Neuronal stem cell (in vitro differentiated cells): Measurements from ENCODE around the gene NNMT.

ENCODE experiments used
- DNase-seq: peaks from one replicate; pipeline ENCODE4 v3.0.0-alpha.2; 2013; ENCODE audit warnings: low spot score
- H2AFZ ChIP-seq: one replicate; pipeline ENCODE4 v1.6.1; 2013; ENCODE audit warnings: mild to moderate bottlenecking, low read length, inconsistent platforms
- H2AK5ac ChIP-seq: 2 replicates; pipeline ENCODE4 v1.6.1; 2013; ENCODE audit warnings: low read depth, mild to moderate bottlenecking, inconsistent platforms, low read length, moderate library complexity, mixed read lengths
- H2BK120ac ChIP-seq: 2 replicates; pipeline ENCODE4 v1.6.1; 2013; ENCODE audit warnings: low read depth, mild to moderate bottlenecking, inconsistent platforms, low read length, moderate library complexity, mixed read lengths
- H2BK12ac ChIP-seq: one replicate; pipeline ENCODE4 v1.6.1; 2013; ENCODE audit warnings: low read length, inconsistent platforms
- H2BK15ac ChIP-seq: 2 replicates; pipeline ENCODE4 v1.6.1; 2013; ENCODE audit warnings: mild to moderate bottlenecking, low read length, inconsistent platforms, mixed read lengths
- H2BK5ac ChIP-seq: one replicate; pipeline ENCODE4 v1.6.1; 2013; ENCODE audit warnings: inconsistent platforms, mild to moderate bottlenecking, low read length, moderate library complexity
- H3K14ac ChIP-seq: one replicate; pipeline ENCODE4 v1.6.1; 2013; ENCODE audit warnings: low read length, inconsistent platforms
- H3K18ac ChIP-seq: 2 replicates; pipeline ENCODE4 v1.6.1; 2013; ENCODE audit warnings: low read length, inconsistent platforms
- H3K23ac ChIP-seq: 2 replicates; pipeline ENCODE4 v1.6.1; 2013; ENCODE audit warnings: low read depth, mild to moderate bottlenecking, mixed read lengths, low read length, inconsistent platforms; ENCODE audit not compliant: poor library complexity
- H3K27ac ChIP-seq: replicated peaks from 3 replicates; pipeline ENCODE4 v1.5.1; 2013; ENCODE audit warnings: low read length, inconsistent platforms
- H3K27me3 ChIP-seq, 3 experiments: 2 replicates each; pipeline ENCODE4 v1.6.1; 2013; ENCODE audit warnings: low read length in 3 of 3, mild to moderate bottlenecking in 2 of 3, inconsistent platforms in 1 of 3, low read depth in 1 of 3, mixed read lengths in 1 of 3, moderate library complexity in 1 of 3; ENCODE audit not compliant: control insufficient read depth in 3 of 3, insufficient read depth in 3 of 3
- H3K36me3 ChIP-seq, 2 donors: replicated peaks in 1 of 2; 2 replicates each; pipeline ENCODE4 v1.6.1; 2013; ENCODE audit warnings: low read length in 2 of 2; ENCODE audit not compliant: control insufficient read depth in 2 of 2, insufficient read depth in 2 of 2
- H3K4ac ChIP-seq: 2 replicates; pipeline ENCODE4 v1.6.1; 2013; ENCODE audit warnings: inconsistent platforms, mild to moderate bottlenecking, low read length, moderate library complexity
- H3K4me1 ChIP-seq, 2 donors: 1 replicate in 1 of 2; 2 replicates in 1 of 2; pipeline ENCODE4 v1.6.1; 2013; ENCODE audit warnings: low read length in 2 of 2, low read depth in 1 of 2; ENCODE audit not compliant: control insufficient read depth in 2 of 2, insufficient read depth in 1 of 2
- H3K4me2 ChIP-seq: one replicate; pipeline ENCODE4 v1.6.1; 2013; ENCODE audit warnings: mild to moderate bottlenecking, low read length, inconsistent platforms; ENCODE audit not compliant: insufficient read depth, poor library complexity, severe bottlenecking
- H3K4me3 ChIP-seq, 2 donors: 2 replicates each; pipeline ENCODE4 v1.5.1; 2013; ENCODE audit warnings: low read length in 2 of 2, mild to moderate bottlenecking in 2 of 2, inconsistent platforms in 1 of 2, moderate library complexity in 1 of 2
- H3K79me1 ChIP-seq: one replicate; pipeline ENCODE4 v1.6.1; 2013; ENCODE audit warnings: low read depth, mild to moderate bottlenecking, inconsistent platforms, low read length, moderate library complexity
- H3K9ac ChIP-seq: one replicate; pipeline ENCODE4 v1.6.1; 2013; ENCODE audit warnings: mild to moderate bottlenecking, low read depth, low read length, inconsistent platforms; ENCODE audit not compliant: poor library complexity
- H3K9me3 ChIP-seq, 2 donors: replicated peaks in 1 of 2; 2 replicates each; pipeline versions ENCODE3 to v1.6.1; 2013; ENCODE audit warnings: low read length in 2 of 2, mild to moderate bottlenecking in 2 of 2, inconsistent platforms in 1 of 2, low read depth in 1 of 2, mixed read lengths in 1 of 2, moderate library complexity in 1 of 2; ENCODE audit not compliant: control insufficient read depth in 2 of 2, insufficient read depth in 1 of 2
- H4K8ac ChIP-seq: one replicate; pipeline ENCODE4 v1.6.1; 2013; ENCODE audit warnings: low read depth, mild to moderate bottlenecking, inconsistent platforms, low read length, moderate library complexity
- H4K91ac ChIP-seq: one replicate; pipeline ENCODE4 v1.6.1; 2013; ENCODE audit warnings: low read length, low read depth, mild to moderate bottlenecking, inconsistent platforms; ENCODE audit not compliant: poor library complexity
- WGBS, 2 donors: extraction: QIAGEN DNeasy Blood & Tissue Kit; methylation state at CpG; one replicate each; pipeline ENCODE4 v1.1.7; 2013; ENCODE audit warnings: missing lambda C conversion rate in 2 of 2, mixed read lengths in 1 of 2; ENCODE audit not compliant: insufficient read length in 2 of 2, insufficient replicate concordance in 1 of 2; ENCODE audit errors: extremely low coverage in 2 of 2; 5-methylcytosine and 5-hydroxymethylcytosine counted together

The NNMT gene

DNA sequence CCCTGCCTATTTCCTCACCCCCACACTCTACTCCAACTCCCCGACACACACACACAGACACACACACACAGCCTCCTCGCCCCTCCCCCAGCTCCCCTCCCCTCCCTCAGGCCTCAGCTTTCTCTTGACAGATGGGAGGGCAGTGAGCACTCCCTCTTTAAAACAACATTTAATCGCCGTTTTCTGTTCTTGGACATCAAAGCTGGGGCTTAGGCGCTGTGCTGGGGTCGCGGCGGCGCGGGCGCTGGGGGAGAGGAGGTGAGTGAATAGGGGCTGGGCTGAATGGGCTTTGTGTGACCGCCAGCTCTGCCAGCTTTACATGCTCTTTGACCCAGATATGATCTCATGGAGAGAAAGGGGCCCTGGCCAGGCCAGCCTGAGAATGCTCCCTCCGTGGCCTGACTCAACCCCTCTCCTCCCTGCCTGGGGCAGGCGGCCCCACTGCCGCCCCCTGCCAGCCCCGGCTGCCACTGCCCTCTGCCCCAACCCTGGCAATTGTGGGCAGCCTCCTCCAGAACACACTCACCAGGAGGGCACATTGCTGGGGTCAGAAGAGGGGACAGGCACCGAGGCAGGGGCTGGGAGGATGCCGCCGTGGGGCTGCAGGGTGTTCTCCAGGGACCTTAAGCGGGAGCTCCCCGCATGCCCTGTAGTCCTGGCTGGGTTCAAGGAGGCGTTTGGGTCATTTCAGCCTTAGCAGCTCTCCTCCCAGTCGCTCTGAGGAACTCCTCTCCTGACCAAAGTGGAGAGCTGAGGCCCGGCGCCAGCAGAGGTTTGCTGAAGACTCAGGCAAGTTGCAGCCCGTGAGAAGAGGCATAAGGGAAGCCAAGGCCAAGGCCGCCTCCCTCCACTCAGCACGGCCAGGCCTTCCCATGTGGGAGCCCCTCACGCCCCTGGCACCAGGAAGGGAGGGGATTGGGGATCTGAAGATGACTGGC lies 38.3 kb upstream of the NNMT start:
- Histone ChIP-seq H2BK12ac (peak overlapping the region; percentile 77), H2BK120ac (peak overlapping the region; percentile 14), H3K14ac (no peak overlapping the region), H3K9me3 (no peaks in the 10 kb centered on the region), H3K9ac (no peak overlapping the region), H2BK15ac (peak overlapping the region; percentile 65), H4K91ac (no peak overlapping the region), H3K27me3 (no peaks in the 10 kb centered on the region), H3K18ac (peak overlapping the region; percentile 91), H3K4me3 (no peak overlapping the region), H2AFZ (no peak overlapping the region), H3K79me1 (peaks cover 3% of the 10 kb centered on the region), H3K4me1 (peaks cover 40 to 52% of the 10 kb centered on the region in 2 donors), H4K8ac (no peak overlapping the region), H3K4me2 (no peak overlapping the region), H3K23ac (peak overlapping the region; percentile 39), H2BK5ac (peak overlapping the region; percentile 98), H3K27ac (peak overlapping the region; percentile 85), H3K4ac (no peak overlapping the region), H2AK5ac (peak overlapping the region; percentile 27), H3K36me3 (peaks cover 0 to 4% of the 10 kb centered on the region in 2 donors)
- DNase-seq, result peak; percentile 90
- WGBS, 2 donors, result no CpG with 5 or more reads among the region's 29 CpGs

DNA sequence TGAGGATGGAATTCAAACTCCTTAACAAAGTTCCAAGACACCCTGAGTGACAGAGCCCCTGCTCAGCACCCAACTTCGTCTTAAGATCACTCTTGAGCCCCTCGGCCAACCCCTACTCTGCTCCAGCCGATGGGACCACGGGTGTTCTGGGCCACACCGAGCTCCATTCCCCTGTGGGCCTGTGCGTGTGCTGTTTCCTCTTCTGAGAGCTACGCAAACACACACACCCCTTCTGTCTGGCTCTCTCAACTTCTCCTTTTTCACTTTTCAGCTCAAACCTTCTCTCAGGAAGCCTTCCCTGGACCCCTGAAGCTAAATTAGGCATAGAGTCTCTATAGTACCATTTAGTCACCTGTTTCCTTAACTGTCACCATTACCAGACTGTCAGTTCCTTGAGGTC lies 37.5 kb upstream of the NNMT start:
- Histone ChIP-seq H2BK12ac (no peak overlapping the region), H4K8ac (no peak overlapping the region), H3K4ac (no peak overlapping the region), H3K9me3 (no peaks in the 10 kb centered on the region), H3K23ac (no peak overlapping the region), H2BK5ac (peak overlapping the region; percentile 33), H2BK120ac (peak overlapping the region; percentile 14), H3K36me3 (no peaks in the 10 kb centered on the region), H3K79me1 (peaks cover 3% of the 10 kb centered on the region), H3K9ac (no peak overlapping the region), H3K27ac (no peak overlapping the region), H2BK15ac (no peak overlapping the region), H2AFZ (no peak overlapping the region), H4K91ac (no peak overlapping the region), H3K4me1 (peaks cover 37 to 48% of the 10 kb centered on the region in 2 donors), H3K14ac (no peak overlapping the region), H3K27me3 (no peaks in the 10 kb centered on the region), H3K18ac (peak overlapping the region; percentile 2), H3K4me2 (no peak overlapping the region), H3K4me3 (no peak overlapping the region), H2AK5ac (peak overlapping the region; percentile 27)
- no peak for DNase-seq
- no CpG with 5 or more reads among the region's 7 CpGs for WGBS, 2 donors

DNA sequence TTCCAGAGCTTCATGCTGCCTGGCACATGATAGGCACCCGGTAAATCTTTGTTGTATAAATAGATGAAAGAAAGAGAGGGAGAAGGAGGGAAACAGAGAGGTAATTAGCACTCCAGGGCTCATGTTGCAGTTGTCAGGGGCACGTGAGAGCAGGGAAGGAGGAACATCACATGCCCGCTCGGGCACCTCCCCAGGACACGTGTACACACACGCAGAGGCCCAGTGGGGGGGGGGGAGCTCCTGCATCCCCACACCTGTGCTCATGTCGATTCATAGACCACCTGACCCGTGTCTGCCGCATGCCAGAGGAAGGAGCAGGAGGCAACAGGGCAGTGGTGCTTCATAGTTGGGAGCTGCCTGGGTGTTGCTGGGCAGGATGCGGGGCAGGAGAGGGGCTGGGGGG lies 37.1 kb upstream of the NNMT start:
- H3K4me2 ChIP-seq, result no peak overlapping the region
- no peaks in the 10 kb centered on the region for H3K36me3 ChIP-seq
- peak overlapping the region; percentile 54 for H2AK5ac ChIP-seq
- peak overlapping the region; percentile 84 for H3K18ac ChIP-seq
- peaks cover 37 to 48% of the 10 kb centered on the region in 2 donors for H3K4me1 ChIP-seq
- no peaks in the 10 kb centered on the region for H3K9me3 ChIP-seq
- H2BK120ac ChIP-seq, result peak overlapping the region; percentile 18
- H4K91ac ChIP-seq, result peak overlapping the region; percentile 19
- peak overlapping the region; percentile 77 for H2BK12ac ChIP-seq
- DNase-seq, result no peak
- no peak overlapping the region for H4K8ac ChIP-seq
- peak overlapping the region; percentile 67 for H3K14ac ChIP-seq
- no CpG with 5 or more reads among the region's 10 CpGs for WGBS, 2 donors
- H3K27me3 ChIP-seq, result no peaks in the 10 kb centered on the region
- H3K4ac ChIP-seq, result no peak overlapping the region
- H3K79me1 ChIP-seq, result peaks cover 3% of the 10 kb centered on the region
- H3K4me3 ChIP-seq, result no peak overlapping the region
- H3K23ac ChIP-seq, result peak overlapping the region; percentile 26
- peak overlapping the region; percentile 86 for H2BK15ac ChIP-seq
- H3K9ac ChIP-seq, result no peak overlapping the region
- H2AFZ ChIP-seq, result no peak overlapping the region
- H3K27ac ChIP-seq, result no peak overlapping the region
- no peak overlapping the region for H2BK5ac ChIP-seq

DNA sequence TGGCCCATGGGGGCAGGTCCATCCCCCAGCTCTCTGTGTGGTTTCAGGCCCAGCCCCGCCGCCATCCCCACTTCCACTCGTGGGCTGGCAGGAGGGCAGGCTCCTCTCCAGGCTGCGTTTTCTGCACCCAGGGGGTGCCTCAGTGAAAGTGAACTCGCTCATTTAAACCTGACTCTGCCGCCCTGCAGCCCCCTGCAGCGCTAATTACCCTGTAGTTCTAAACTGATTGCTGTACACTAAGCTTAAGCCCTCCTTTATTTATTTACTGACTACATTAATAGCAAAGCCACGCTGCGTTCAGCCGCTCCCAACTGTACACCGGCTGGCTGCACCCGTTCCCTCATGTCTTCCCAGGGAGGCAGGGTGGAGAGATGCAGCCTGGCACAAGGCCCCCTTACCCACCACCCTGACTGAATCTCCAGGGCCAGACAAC lies 36.6 kb upstream of the NNMT start:
- H3K4ac ChIP-seq, result no peak overlapping the region
- peak overlapping the region; percentile 26 for H3K23ac ChIP-seq
- peak overlapping the region; percentile 54 for H2AK5ac ChIP-seq
- no peak overlapping the region for H3K4me2 ChIP-seq
- peak overlapping the region; percentile 28 for H3K14ac ChIP-seq
- H4K91ac ChIP-seq, result peak overlapping the region; percentile 19
- no peaks in the 10 kb centered on the region for H3K36me3 ChIP-seq
- H2BK120ac ChIP-seq, result peak overlapping the region; percentile 18
- H3K79me1 ChIP-seq, result peaks cover 3% of the 10 kb centered on the region
- H3K9ac ChIP-seq, result no peak overlapping the region
- peak overlapping the region; percentile 77 for H2BK12ac ChIP-seq
- WGBS, 2 donors, result no CpG with 5 or more reads among the region's 12 CpGs
- H4K8ac ChIP-seq, result no peak overlapping the region
- DNase-seq, result no peak
- H2AFZ ChIP-seq, result no peak overlapping the region
- no peak overlapping the region for H3K4me3 ChIP-seq
- no peak overlapping the region for H2BK5ac ChIP-seq
- peaks cover 37 to 45% of the 10 kb centered on the region in 2 donors for H3K4me1 ChIP-seq
- H3K27me3 ChIP-seq, result no peaks in the 10 kb centered on the region
- H3K18ac ChIP-seq, result peak overlapping the region; percentile 84
- H3K9me3 ChIP-seq, result no peaks in the 10 kb centered on the region
- H2BK15ac ChIP-seq, result peak overlapping the region; percentile 86
- no peak overlapping the region for H3K27ac ChIP-seq
